Right lobe of liver (tissue), 4 donors: ENCODE results near the gene FZD1.

Source experiments
- CTCF ChIP-seq, 4 donors: fragments of 200-600 bp in 3 of 4; fragments of 450-650 bp in 1 of 4; IDR thresholded peaks; one replicate each; pipeline versions ENCODE4 v1.5.1 to v1.8.0; 2016 to 2022; ENCODE audit warnings: antibody characterized with exemption in 4 of 4, mild to moderate bottlenecking in 2 of 4
- POLR2A ChIP-seq: fragments of 450-650 bp; IDR thresholded peaks from one replicate; pipeline ENCODE4 v1.6.1; 2017; ENCODE audit warnings: antibody characterized with exemption, mild to moderate bottlenecking
- donor health status: DM: no; HTN: no; CAD: no.
- donor health status: DM: no; HTN: no; CAD: no.
- donor health status: DM: no; HTN: yes; CAD: no.

- TF ChIP-seq CTCF (IDR thresholded peaks at IDR 0.05) (no peak), POLR2A (no peak)
Observed at GRCh38 chr7:91307467-91307866, 43.2 kb downstream of the FZD1 start.
